Measurements from ENCODE around the gene CCDC107. TPM values are rescaled to one million over a fixed set of nuclear protein-coding genes. Genes with fewer than 3 reads are reported as not detected.
A peak's percentile ranks its signal among the peaks of the same experiment; 100 is the strongest.

CCDC107 gene
- total RNA-seq, 8 experiments from 2014 or later = 4.3 to 26.4 (median 18.8) TPM

DNA sequence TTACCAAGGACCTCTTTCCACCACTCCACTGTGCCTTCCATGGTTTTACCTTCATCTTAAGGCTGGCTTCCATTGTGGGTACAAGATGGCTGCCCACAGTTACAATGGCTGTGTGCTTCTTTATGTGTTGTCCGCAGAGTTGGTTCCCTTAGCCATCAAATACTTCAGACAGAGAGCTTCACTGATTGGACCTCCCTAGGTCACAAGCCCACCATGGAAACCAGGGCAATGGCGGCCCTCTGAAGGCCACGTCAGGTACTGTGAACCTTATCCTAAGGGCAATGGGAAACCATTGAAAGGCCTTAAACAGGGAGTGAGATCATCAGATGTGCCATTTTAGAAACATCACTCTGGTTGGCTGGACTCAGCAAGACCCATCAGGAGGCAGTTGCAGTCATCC lies 9.8 kb downstream of the CCDC107 start:
- Histone ChIP-seq H3K27ac (no peak overlapping the region), H3K4me1 (replicated peaks in 1 of 2) (peaks cover 0 to 6% of the 10 kb centered on the region in 2 donors), H3K4me3 (no peak overlapping the region)
- no peak for ATAC-seq (replicated peaks in 6 of 8)
- in situ Hi-C loops (cut with MboI; ENCODE audit: low pct_unique_long_range_greater_than_20kb in 2 of 9, low sequenced_read_pairs in 9 of 9, unreplicated experiment in 9 of 9) = no loop called here
- 85 to 100% (median 95%) methylated on average over 1 to 3 of the region's 3 CpGs; no CpG with 5 or more reads in 4 of the 10 experiments for WGBS, 10 experiments

DNA sequence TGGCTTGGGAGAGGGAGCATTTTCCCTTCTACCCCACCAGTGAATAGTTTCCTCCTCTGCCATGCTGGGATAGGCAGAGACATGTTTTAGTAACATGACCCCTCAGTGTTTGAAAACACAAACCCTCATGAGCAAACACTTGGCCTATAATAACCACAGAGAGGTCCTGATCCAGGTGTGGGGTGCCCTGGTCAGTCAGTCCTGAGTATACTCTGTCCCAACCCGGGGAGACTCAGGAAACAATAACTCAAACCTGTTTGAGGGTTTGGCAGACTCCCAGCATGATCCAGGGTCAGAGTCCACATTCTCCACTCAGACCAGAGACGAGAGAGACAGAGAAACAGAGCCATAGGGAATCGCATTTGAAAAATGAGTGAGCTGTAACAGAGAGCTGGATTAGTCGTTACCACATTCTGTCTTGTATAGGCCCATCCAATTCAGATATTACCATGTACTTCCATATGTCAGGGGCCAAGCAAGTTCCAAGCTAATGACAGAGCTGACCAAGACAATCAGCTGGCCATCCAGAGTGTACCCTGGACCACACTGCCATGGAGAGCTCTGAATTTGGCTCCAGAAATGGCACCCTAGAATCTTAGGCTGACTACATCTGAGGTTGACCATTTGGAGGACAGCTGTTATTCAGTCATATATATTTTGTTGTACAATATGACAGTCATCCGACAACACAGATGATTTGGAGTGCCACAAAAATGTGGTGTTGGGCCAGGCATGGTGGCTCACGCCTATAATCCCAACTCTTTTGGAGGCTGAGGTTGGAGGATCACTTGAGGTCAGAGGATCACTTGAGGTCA lies 11.4 kb downstream of the CCDC107 start:
- ATAC-seq (replicated peaks in 6 of 8) = no peak
- Histone ChIP-seq H3K4me1 (replicated peaks in 1 of 2) (peaks cover 0 to 1% of the 10 kb centered on the region in 2 donors), H3K4me3 (no peak overlapping the region), H3K27ac (no peak overlapping the region)
- WGBS, 10 experiments = 30 to 100% (median 56%) methylated on average over 1 to 4 of the region's 6 CpGs; no CpG with 5 or more reads in 2 of the 10 experiments
- in situ Hi-C loops (cut with MboI; ENCODE audit: low pct_unique_long_range_greater_than_20kb in 2 of 9, low sequenced_read_pairs in 9 of 9, unreplicated experiment in 9 of 9) = no loop called here

GRCh38 chr9:35673132-35674024 lies 15.3 kb downstream of the CCDC107 start, which contains the start of gene CA9:
TSS of gene CA9 (plus strand) at chr9:35673928. CDS start at chr9:35673960, 32 bp downstream.
- no peak within 1 kb of the TSS for H3K27ac ChIP-seq
- peak in 1 of 8 experiments; percentile 7 for ATAC-seq (replicated peaks in 6 of 8)
- in situ Hi-C loops (cut with MboI; ENCODE audit: low pct_unique_long_range_greater_than_20kb in 2 of 9, low sequenced_read_pairs in 9 of 9, unreplicated experiment in 9 of 9) = no loop called here
- WGBS, 10 experiments = 43 to 90% (median 78%) methylated on average over 1 to 2 of the region's 10 CpGs; no CpG with 5 or more reads in 1 of the 10 experiments
- H3K4me3 ChIP-seq = no peak within 1 kb of the TSS
- no peaks in the 10 kb centered on the region for H3K4me1 ChIP-seq (replicated peaks in 1 of 2)

DNA sequence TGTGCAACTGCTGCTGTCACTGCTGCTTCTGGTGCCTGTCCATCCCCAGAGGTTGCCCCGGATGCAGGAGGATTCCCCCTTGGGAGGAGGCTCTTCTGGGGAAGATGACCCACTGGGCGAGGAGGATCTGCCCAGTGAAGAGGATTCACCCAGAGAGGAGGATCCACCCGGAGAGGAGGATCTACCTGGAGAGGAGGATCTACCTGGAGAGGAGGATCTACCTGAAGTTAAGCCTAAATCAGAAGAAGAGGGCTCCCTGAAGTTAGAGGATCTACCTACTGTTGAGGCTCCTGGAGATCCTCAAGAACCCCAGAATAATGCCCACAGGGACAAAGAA lies 15.9 kb downstream of the CCDC107 start:
- no peak for ATAC-seq (replicated peaks in 6 of 8)
- in situ Hi-C loops (cut with MboI; ENCODE audit: low pct_unique_long_range_greater_than_20kb in 2 of 9, low sequenced_read_pairs in 9 of 9, unreplicated experiment in 9 of 9) = no loop called here
- Histone ChIP-seq H3K4me1 (replicated peaks in 1 of 2) (no peaks in the 10 kb centered on the region), H3K4me3 (no peak overlapping the region), H3K27ac (no peak overlapping the region)
- WGBS, 10 experiments = 40 to 60% methylated on average over 1 to 2 of the region's 3 CpGs; no CpG with 5 or more reads in 8 of the 10 experiments

DNA sequence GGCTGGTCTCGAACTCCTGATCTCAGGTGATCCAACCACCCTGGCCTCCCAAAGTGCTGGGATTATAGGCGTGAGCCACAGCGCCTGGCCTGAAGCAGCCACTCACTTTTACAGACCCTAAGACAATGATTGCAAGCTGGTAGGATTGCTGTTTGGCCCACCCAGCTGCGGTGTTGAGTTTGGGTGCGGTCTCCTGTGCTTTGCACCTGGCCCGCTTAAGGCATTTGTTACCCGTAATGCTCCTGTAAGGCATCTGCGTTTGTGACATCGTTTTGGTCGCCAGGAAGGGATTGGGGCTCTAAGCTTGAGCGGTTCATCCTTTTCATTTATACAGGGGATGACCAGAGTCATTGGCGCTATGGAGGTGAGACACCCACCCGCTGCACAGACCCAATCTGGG lies 17.1 kb downstream of the CCDC107 start:
- in situ Hi-C loops (cut with MboI; ENCODE audit: low pct_unique_long_range_greater_than_20kb in 2 of 9, low sequenced_read_pairs in 9 of 9, unreplicated experiment in 9 of 9) = no loop called here

GRCh38 chr9:35675732-35676392 lies 17.8 kb downstream of the CCDC107 start:
- Histone ChIP-seq H3K4me3 (peak overlapping the region; percentile 18 to 30 (median 24)), H3K4me1 (replicated peaks in 1 of 2) (no peaks in the 10 kb centered on the region), H3K27ac (no peak overlapping the region)
- ATAC-seq (replicated peaks in 6 of 8) = peak; percentile 66 to 94 (median 88)
- WGBS, 10 experiments = 40 to 52% methylated on average over 1 to 13 of the region's 51 CpGs; no CpG with 5 or more reads in 8 of the 10 experiments
- in situ Hi-C loops (cut with MboI; ENCODE audit: low pct_unique_long_range_greater_than_20kb in 2 of 9, low sequenced_read_pairs in 9 of 9, unreplicated experiment in 9 of 9) = no loop called here

More for the DNA sequence above, 17.1 kb downstream of the CCDC107 start:
- peak in 6 of 8 experiments; percentile 5 to 42 (median 36) for ATAC-seq (replicated peaks in 6 of 8)
- no peaks in the 10 kb centered on the region for H3K4me1 ChIP-seq (replicated peaks in 1 of 2)
- H3K27ac ChIP-seq = no peak overlapping the region
- WGBS, 10 experiments = 34 to 85% (median 75%) methylated on average over 3 to 8 of the region's 13 CpGs; no CpG with 5 or more reads in 6 of the 10 experiments
- H3K4me3 ChIP-seq = peak overlapping the region in 3 of 5 donors; percentile 18 to 30 (median 24)

DNA sequence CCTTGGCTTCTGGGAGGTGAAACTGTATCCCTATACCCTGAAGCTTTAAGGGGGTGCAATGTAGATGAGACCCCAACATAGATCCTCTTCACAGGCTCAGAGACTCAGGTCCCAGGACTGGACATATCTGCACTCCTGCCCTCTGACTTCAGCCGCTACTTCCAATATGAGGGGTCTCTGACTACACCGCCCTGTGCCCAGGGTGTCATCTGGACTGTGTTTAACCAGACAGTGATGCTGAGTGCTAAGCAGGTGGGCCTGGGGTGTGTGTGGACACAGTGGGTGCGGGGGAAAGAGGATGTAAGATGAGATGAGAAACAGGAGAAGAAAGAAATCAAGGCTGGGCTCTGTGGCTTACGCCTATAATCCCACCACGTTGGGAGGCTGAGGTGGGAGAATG lies 21.0 kb downstream of the CCDC107 start:
- ATAC-seq (replicated peaks in 6 of 8) = no peak
- in situ Hi-C loops (cut with MboI; ENCODE audit: low pct_unique_long_range_greater_than_20kb in 2 of 9, low sequenced_read_pairs in 9 of 9, unreplicated experiment in 9 of 9) = no loop called here
- Histone ChIP-seq H3K27ac (no peak overlapping the region), H3K4me3 (no peak overlapping the region), H3K4me1 (replicated peaks in 1 of 2) (no peaks in the 10 kb centered on the region)
- WGBS, 10 experiments = 66 to 100% (median 90%) methylated on average over 1 to 4 of the region's 5 CpGs; no CpG with 5 or more reads in 5 of the 10 experiments

GRCh38 chr9:35679766-35680330 lies 21.8 kb downstream of the CCDC107 start:
- no peak overlapping the region for H3K4me3 ChIP-seq
- H3K4me1 ChIP-seq (replicated peaks in 1 of 2) = no peaks in the 10 kb centered on the region
- H3K27ac ChIP-seq = no peak overlapping the region
- ATAC-seq (replicated peaks in 6 of 8) = no peak
- in situ Hi-C loops (cut with MboI; ENCODE audit: low pct_unique_long_range_greater_than_20kb in 2 of 9, low sequenced_read_pairs in 9 of 9, unreplicated experiment in 9 of 9) = no loop called here
- 75 to 80% methylated on average over 1 to 2 of the region's 8 CpGs; no CpG with 5 or more reads in 8 of the 10 experiments for WGBS, 10 experiments

- peak in 3 of 8 experiments; percentile 74 to 84 (median 79) for ATAC-seq (replicated peaks in 6 of 8)
- 27 to 100% (median 63%) methylated on average over 1 to 11 of the region's 15 CpGs for WGBS, 10 experiments
- Histone ChIP-seq H3K27ac (no peak overlapping the region), H3K4me3 (no peak overlapping the region), H3K4me1 (replicated peaks in 1 of 2) (no peaks in the 10 kb centered on the region)
- in situ Hi-C loops (cut with MboI; ENCODE audit: low pct_unique_long_range_greater_than_20kb in 2 of 9, low sequenced_read_pairs in 9 of 9, unreplicated experiment in 9 of 9) = no loop called here
Observed at GRCh38 chr9:35680331-35681105, 22.4 kb downstream of the CCDC107 start.

- peak in 2 of 8 experiments; percentile 14 to 29 for ATAC-seq (replicated peaks in 6 of 8)
- in situ Hi-C loops (cut with MboI; ENCODE audit: low pct_unique_long_range_greater_than_20kb in 2 of 9, low sequenced_read_pairs in 9 of 9, unreplicated experiment in 9 of 9) = no loop called here
- H3K27ac ChIP-seq = no peak overlapping the region
- H3K4me1 ChIP-seq (replicated peaks in 1 of 2) = no peaks in the 10 kb centered on the region
- WGBS, 10 experiments = 67% methylated on average over 3 of the region's 3 CpGs; no CpG with 5 or more reads in 9 of the 10 experiments
- no peak overlapping the region for H3K4me3 ChIP-seq
Observed at GRCh38 chr9:35681341-35682002, 23.4 kb downstream of the CCDC107 start.

GRCh38 chr9:35682051-35682450 lies 24.0 kb downstream of the CCDC107 start:
- no peak for ATAC-seq (replicated peaks in 6 of 8)
- no peaks in the 10 kb centered on the region for H3K4me1 ChIP-seq (replicated peaks in 1 of 2)
- in situ Hi-C loops (cut with MboI; ENCODE audit: low pct_unique_long_range_greater_than_20kb in 2 of 9, low sequenced_read_pairs in 9 of 9, unreplicated experiment in 9 of 9) = no loop called here
- whole genome bisulfite sequencing, 10 experiments = 56 to 80% (median 70%) methylated on average over 1 to 3 of the region's 6 CpGs; no CpG with 5 or more reads in 7 of the 10 experiments
- no peak overlapping the region for H3K27ac ChIP-seq
- no peak overlapping the region for H3K4me3 ChIP-seq

Measured in motor neuron (in vitro differentiated cells).